Body of pancreas (tissue), 4 donors: Measurements from ENCODE around the gene UGT3A2.

Experiments used
- CTCF ChIP-seq, 7 experiments: fragments of 450-650 bp in 4 of 7; fragments of 200-600 bp in 3 of 7; sonication (generic) in 3 of 7; IDR thresholded peaks; one replicate each; pipeline ENCODE4 v1.5.1; 2016 to 2019; ENCODE audit warnings: antibody characterized with exemption in 7 of 7
- POLR2A ChIP-seq, 3 donors: fragments of 450-650 bp; IDR thresholded peaks; one replicate each; pipeline ENCODE4 v1.6.1; 2016; ENCODE audit warnings: antibody characterized with exemption in 3 of 3, mild to moderate bottlenecking in 2 of 3

- TF ChIP-seq POLR2A (IDR thresholded peaks at IDR 0.05) (no peak), CTCF (IDR thresholded peaks at IDR 0.05) (no peak)
Measured at GRCh38 chr5:36040651-36041536, 25.8 kb downstream of the UGT3A2 start.
